ENCODE data around the gene DNAH1.

DNA sequence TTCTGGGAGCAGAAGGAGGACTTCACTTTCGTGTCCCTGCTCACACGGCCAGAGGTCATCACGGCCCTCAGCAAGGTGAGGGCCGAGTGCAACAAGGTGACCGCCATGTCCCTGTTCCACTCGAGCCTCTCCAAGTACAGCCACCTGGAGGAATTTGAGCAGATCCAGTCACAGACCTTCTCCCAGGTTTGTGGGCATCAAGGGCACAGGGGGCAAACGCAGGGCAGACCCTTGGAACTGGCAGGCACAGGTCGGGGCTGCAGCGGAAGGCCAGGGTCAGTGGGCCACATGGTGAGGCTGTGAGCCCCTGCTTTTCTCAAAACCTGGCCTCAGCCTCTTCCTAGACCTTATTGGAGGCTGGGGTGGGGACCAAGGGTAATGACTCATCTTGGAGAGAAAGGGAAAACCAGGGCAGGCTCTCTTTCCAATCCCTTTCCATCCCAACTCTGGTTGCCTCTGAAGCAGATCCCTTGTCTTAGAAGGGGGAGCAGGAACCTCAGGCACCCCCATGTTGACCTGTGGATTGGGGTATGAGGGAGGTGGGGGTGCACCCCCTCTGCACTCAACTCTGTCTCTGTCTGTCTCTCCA, 29.5 kb downstream of the DNAH1 start:
- TF ChIP-seq POLR2A (IDR thresholded peaks at IDR 0.05) (no peak), CTCF (IDR thresholded peaks at IDR 0.05) (no peak)
